Measurements from ENCODE around the gene PUS1.
"Not testable (repeated sequence)": the region's sequence is repeated elsewhere in the genome, so short reads cannot be mapped to it uniquely, and the experiment has no call there.

The PUS1 gene

DNA sequence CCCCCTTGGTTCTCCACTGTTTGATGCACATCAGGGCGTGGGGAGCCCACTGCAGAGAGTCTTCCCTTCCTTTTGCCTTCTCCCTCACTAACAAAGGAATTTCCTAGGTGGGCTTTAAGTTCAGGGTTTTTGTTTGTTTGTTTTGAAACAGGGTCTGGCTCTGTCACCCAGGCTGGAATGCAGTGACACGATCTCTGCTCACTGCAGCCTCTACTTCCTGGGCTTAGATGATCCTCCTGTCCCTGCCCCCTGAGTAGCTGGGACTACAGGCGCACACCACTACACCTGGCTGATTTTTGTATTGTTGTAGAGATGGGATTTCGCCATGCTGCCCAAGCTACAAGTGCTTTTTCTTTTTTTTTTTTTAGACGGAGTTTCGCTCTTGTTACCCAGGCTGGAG, 54.5 kb downstream of the PUS1 start:
- DNase-seq (ENCODE audit: low spot score) (no peak), ATAC-seq (ENCODE audit: low read depth) (no peak)
- Histone ChIP-seq H3K27me3 (ENCODE audit: insufficient read depth, poor library complexity, severe bottlenecking) (no peaks in the 10 kb centered on the region), H3K4me3 (ENCODE audit: severe bottlenecking) (no peak overlapping the region), H3K9me3 (ENCODE audit: severe bottlenecking) (no peaks in the 10 kb centered on the region), H3K27ac (ENCODE audit: poor library complexity, severe bottlenecking) (no peak overlapping the region), H3K36me3 (ENCODE audit: low read depth) (peaks cover 71% of the 10 kb centered on the region), H3K4me1 (ENCODE audit: insufficient read depth, poor library complexity, severe bottlenecking) (no peaks in the 10 kb centered on the region)
- TF ChIP-seq, protein P1, sequence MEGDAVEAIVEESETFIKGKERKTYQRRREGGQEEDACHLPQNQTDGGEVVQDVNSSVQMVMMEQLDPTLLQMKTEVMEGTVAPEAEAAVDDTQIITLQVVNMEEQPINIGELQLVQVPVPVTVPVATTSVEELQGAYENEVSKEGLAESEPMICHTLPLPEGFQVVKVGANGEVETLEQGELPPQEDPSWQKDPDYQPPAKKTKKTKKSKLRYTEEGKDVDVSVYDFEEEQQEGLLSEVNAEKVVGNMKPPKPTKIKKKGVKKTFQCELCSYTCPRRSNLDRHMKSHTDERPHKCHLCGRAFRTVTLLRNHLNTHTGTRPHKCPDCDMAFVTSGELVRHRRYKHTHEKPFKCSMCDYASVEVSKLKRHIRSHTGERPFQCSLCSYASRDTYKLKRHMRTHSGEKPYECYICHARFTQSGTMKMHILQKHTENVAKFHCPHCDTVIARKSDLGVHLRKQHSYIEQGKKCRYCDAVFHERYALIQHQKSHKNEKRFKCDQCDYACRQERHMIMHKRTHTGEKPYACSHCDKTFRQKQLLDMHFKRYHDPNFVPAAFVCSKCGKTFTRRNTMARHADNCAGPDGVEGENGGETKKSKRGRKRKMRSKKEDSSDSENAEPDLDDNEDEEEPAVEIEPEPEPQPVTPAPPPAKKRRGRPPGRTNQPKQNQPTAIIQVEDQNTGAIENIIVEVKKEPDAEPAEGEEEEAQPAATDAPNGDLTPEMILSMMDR (IDR thresholded peaks at IDR 0.05; ENCODE audit: poor library complexity, severe bottlenecking), result no peak

DNA sequence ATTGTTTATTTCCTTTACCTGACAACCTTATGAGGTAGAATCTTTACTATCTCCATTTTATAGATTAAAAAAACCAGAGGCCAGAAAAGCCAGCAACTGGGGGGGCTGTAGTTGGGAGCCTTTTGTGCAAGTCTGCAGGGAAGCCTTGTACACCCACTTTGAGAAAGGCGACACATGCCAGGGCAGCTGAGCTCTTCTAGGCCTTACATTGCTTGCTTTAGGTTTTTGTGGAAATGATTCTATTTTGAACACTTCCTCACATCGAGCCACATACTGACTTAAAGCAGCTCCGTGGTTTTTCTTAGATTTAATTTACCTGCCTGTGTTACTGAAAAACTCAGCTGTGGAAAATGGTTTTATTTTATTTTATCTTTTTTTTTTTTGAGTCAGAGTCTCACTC, 55.3 kb downstream of the PUS1 start:
- Histone ChIP-seq H3K27ac (ENCODE audit: poor library complexity, severe bottlenecking) (no peak overlapping the region), H3K4me3 (ENCODE audit: severe bottlenecking) (no peak overlapping the region), H3K36me3 (ENCODE audit: low read depth) (peaks cover 76% of the 10 kb centered on the region), H3K4me1 (ENCODE audit: insufficient read depth, poor library complexity, severe bottlenecking) (no peaks in the 10 kb centered on the region), H3K9me3 (ENCODE audit: severe bottlenecking) (no peaks in the 10 kb centered on the region), H3K27me3 (ENCODE audit: insufficient read depth, poor library complexity, severe bottlenecking) (no peaks in the 10 kb centered on the region)
- ATAC-seq (ENCODE audit: low read depth) (no peak), DNase-seq (ENCODE audit: low spot score) (no peak)
- TF ChIP-seq, protein P1 (IDR thresholded peaks at IDR 0.05; ENCODE audit: poor library complexity, severe bottlenecking), result no peak

DNA sequence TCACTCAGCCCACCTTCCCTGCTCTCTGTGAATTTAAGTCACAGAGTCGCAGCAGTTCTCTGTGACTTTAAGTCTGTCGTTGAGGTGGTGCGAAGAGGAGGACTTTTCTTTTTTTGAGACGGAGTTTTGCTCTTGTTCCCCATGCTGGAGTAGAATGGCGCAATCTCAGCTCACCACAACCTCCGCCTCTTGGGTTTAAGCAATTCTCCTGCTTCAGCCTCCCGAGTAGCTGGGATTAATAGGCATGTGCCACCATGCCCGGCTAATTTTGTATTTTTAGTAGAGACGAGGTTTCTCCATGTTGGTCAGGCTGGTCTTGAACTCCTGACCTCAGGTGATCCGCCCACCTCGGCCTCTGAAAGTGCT, 56.4 kb downstream of the PUS1 start:
- ATAC-seq (ENCODE audit: low read depth); H3K27me3 ChIP-seq (ENCODE audit: insufficient read depth, poor library complexity, severe bottlenecking); H3K9me3 ChIP-seq (ENCODE audit: severe bottlenecking); H3K4me3 ChIP-seq (ENCODE audit: severe bottlenecking); H3K27ac ChIP-seq (ENCODE audit: poor library complexity, severe bottlenecking); DNase-seq (ENCODE audit: low spot score); H3K4me1 ChIP-seq (ENCODE audit: insufficient read depth, poor library complexity, severe bottlenecking): not testable (repeated sequence)
- H3K36me3 ChIP-seq (ENCODE audit: low read depth), result peaks cover 73% of the 10 kb centered on the region

DNA sequence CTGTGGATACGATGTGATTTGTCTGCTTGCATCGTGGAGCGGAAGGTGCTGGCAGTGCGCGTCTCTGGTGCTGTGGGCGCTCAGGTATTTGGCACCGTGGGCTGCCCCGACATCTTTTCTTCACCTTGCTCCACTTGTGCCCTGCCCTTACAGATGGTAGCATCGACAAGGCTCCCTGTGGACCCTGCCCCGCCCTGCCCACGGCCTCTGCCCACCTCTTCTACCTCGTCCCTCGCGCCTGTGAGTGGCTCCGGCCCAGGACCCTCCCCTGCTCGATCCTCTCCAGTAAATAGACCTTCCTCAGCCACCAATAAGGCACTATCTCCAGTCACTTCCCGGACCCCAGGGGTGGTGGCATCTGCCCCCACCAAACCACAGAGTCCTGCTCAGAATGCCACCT, 57.3 kb downstream of the PUS1 start:
- DNase-seq (ENCODE audit: low spot score), result no peak
- Histone ChIP-seq H3K36me3 (ENCODE audit: low read depth) (peaks cover 67% of the 10 kb centered on the region), H3K27ac (ENCODE audit: poor library complexity, severe bottlenecking) (no peak overlapping the region), H3K9me3 (ENCODE audit: severe bottlenecking) (no peaks in the 10 kb centered on the region), H3K4me3 (ENCODE audit: severe bottlenecking) (no peak overlapping the region), H3K4me1 (ENCODE audit: insufficient read depth, poor library complexity, severe bottlenecking) (no peaks in the 10 kb centered on the region), H3K27me3 (ENCODE audit: insufficient read depth, poor library complexity, severe bottlenecking) (no peaks in the 10 kb centered on the region)
- TF ChIP-seq, protein P1 (IDR thresholded peaks at IDR 0.05; ENCODE audit: poor library complexity, severe bottlenecking), result no peak
- no peak for ATAC-seq (ENCODE audit: low read depth)

DNA sequence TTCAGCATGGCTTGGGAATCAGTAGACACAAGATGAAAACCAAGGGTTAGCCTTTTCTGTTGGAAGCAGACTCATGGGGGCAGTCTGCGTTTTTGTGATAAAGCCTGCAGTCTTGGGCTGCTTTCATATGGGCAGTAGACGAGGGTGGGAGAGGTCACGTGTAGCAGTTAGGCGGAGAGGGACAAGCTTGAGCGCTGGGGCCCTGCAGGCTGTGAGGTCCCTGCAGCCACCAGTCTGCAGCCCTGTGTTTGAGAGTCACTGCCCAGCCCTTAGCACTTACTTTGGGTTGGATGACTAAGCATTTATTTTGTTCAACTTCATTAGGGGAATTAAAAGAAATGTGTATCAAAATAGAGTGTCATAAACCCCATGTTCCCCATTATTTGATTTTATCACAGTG, 57.8 kb downstream of the PUS1 start:
- no peak overlapping the region for H3K27ac ChIP-seq (ENCODE audit: poor library complexity, severe bottlenecking)
- no peak for ATAC-seq (ENCODE audit: low read depth)

More for the DNA sequence above, 57.8 kb downstream of the PUS1 start:
- Histone ChIP-seq H3K4me1 (ENCODE audit: insufficient read depth, poor library complexity, severe bottlenecking) (no peaks in the 10 kb centered on the region), H3K27me3 (ENCODE audit: insufficient read depth, poor library complexity, severe bottlenecking) (no peaks in the 10 kb centered on the region), H3K4me3 (ENCODE audit: severe bottlenecking) (no peak overlapping the region), H3K9me3 (ENCODE audit: severe bottlenecking) (no peaks in the 10 kb centered on the region), H3K36me3 (ENCODE audit: low read depth) (peaks cover 66% of the 10 kb centered on the region)
- TF ChIP-seq, protein P1 (IDR thresholded peaks at IDR 0.05; ENCODE audit: poor library complexity, severe bottlenecking), result no peak
- DNase-seq (ENCODE audit: low spot score), result no peak

All from RWPE2 (cell line).